Peyer's patch (tissue), 4 donors: ENCODE data around the gene GLI2. TPM values are rescaled to one million over a fixed set of nuclear protein-coding genes. Genes with fewer than 3 reads are reported as not detected.
A peak's percentile ranks its signal among the peaks of the same experiment; 100 is the strongest.

Experiments
- DNase-seq, 3 donors: peaks; one replicate each; pipeline ENCODE4 v3.0.0-alpha.2; 2017 to 2019
- H3K27ac ChIP-seq, 4 donors: fragments of 200-600 bp; sonication (generic); one replicate each; pipeline ENCODE4 v1.5.1; 2016 to 2019
- H3K27me3 ChIP-seq, 2 donors: fragments of 200-600 bp; sonication (generic); one replicate each; pipeline ENCODE4 v1.5.1; 2019
- H3K36me3 ChIP-seq, 3 donors: fragments of 200-600 bp; sonication (generic); one replicate each; pipeline ENCODE4 v1.5.1; 2016 to 2019
- H3K4me1 ChIP-seq, 4 donors: fragments of 200-600 bp; sonication (generic); one replicate each; pipeline ENCODE4 v1.5.1; 2016 to 2019
- H3K4me3 ChIP-seq, 4 donors: fragments of 200-600 bp; sonication (generic); 1 replicate in 3 of 4; 2 replicates in 1 of 4; pipeline ENCODE4 v1.5.1; 2016 to 2019; ENCODE audit warnings: mild to moderate bottlenecking in 1 of 4
- H3K9me3 ChIP-seq, 4 donors: fragments of 200-600 bp; sonication (generic); one replicate each; pipeline ENCODE4 v1.5.1; 2016 to 2019; ENCODE audit warnings: mild to moderate bottlenecking in 1 of 4
- CTCF ChIP-seq, 6 experiments: fragments of 450-650 bp in 4 of 6; fragments of 200-600 bp in 2 of 6; sonication (generic) in 1 of 6; IDR thresholded peaks; one replicate each; pipeline ENCODE4 v1.5.1; 2017 to 2019; ENCODE audit warnings: antibody characterized with exemption in 6 of 6, mild to moderate bottlenecking in 3 of 6, moderate library complexity in 1 of 6
- POLR2A ChIP-seq, 2 donors: fragments of 450-650 bp; IDR thresholded peaks; one replicate each; pipeline ENCODE4 v1.5.1; 2017; ENCODE audit warnings: antibody characterized with exemption in 2 of 2, mild to moderate bottlenecking in 2 of 2, moderate library complexity in 2 of 2
- total RNA-seq, 4 donors: library from RNA; depleted of rRNA; stranded (reverse); fragments of >200 nt; gene quantifications; one replicate each; pipeline ENCODE4 v1.1.0, GENCODE V29; 2016

GLI2 gene
- total RNA-seq, 4 donors from 2014 or later, result 0.18 to 5.8 (median 0.94) TPM

GRCh38 chr2:120743657-120744056 is 8.0 kb downstream of the GLI2 start:
- no peak for TF ChIP-seq CTCF (IDR thresholded peaks at IDR 0.05)
- no peak for TF ChIP-seq POLR2A (IDR thresholded peaks at IDR 0.05)
- H3K9me3 ChIP-seq, result no peaks in the 10 kb centered on the region
- no peaks in the 10 kb centered on the region for H3K36me3 ChIP-seq
- no peak overlapping the region for H3K27ac ChIP-seq
- H3K27me3 ChIP-seq, result no peaks in the 10 kb centered on the region
- no peak overlapping the region for H3K4me3 ChIP-seq
- peak in 2 of 3 donors; percentile 9 to 14 for DNase-seq
- no peaks in the 10 kb centered on the region for H3K4me1 ChIP-seq

- TF ChIP-seq CTCF (IDR thresholded peaks at IDR 0.05) (no peak), POLR2A (IDR thresholded peaks at IDR 0.05) (no peak)
- no peaks in the 10 kb centered on the region for H3K36me3 ChIP-seq
- no peak for DNase-seq
- no peak overlapping the region for H3K4me3 ChIP-seq
- no peaks in the 10 kb centered on the region for H3K4me1 ChIP-seq
- H3K27ac ChIP-seq, result no peak overlapping the region
- H3K9me3 ChIP-seq, result no peaks in the 10 kb centered on the region
- no peaks in the 10 kb centered on the region for H3K27me3 ChIP-seq
These were observed 9.1 kb downstream of the GLI2 start for GRCh38 chr2:120744817-120745216.

GRCh38 chr2:120745420-120746111 is 9.9 kb downstream of the GLI2 start:
- H3K27me3 ChIP-seq, result no peaks in the 10 kb centered on the region
- DNase-seq, result no peak

GRCh38 chr2:120746144-120746543 is 10.5 kb downstream of the GLI2 start:
- no peak for DNase-seq
- H3K27ac ChIP-seq, result no peak overlapping the region
- no peaks in the 10 kb centered on the region for H3K9me3 ChIP-seq
- H3K36me3 ChIP-seq, result no peaks in the 10 kb centered on the region
- H3K27me3 ChIP-seq, result no peaks in the 10 kb centered on the region
- no peak overlapping the region for H3K4me3 ChIP-seq
- no peaks in the 10 kb centered on the region for H3K4me1 ChIP-seq
- TF ChIP-seq POLR2A (IDR thresholded peaks at IDR 0.05), result no peak
- TF ChIP-seq CTCF (IDR thresholded peaks at IDR 0.05), result no peak

More at GRCh38 chr2:120745420-120746111, 9.9 kb downstream of the GLI2 start:
- no peak overlapping the region for H3K4me3 ChIP-seq
- H3K9me3 ChIP-seq, result no peaks in the 10 kb centered on the region
- no peak overlapping the region for H3K27ac ChIP-seq
- TF ChIP-seq POLR2A (IDR thresholded peaks at IDR 0.05), result no peak
- TF ChIP-seq CTCF (IDR thresholded peaks at IDR 0.05), result no peak
- H3K4me1 ChIP-seq, result no peaks in the 10 kb centered on the region
- H3K36me3 ChIP-seq, result no peaks in the 10 kb centered on the region

GRCh38 chr2:120747281-120747680 is 11.6 kb downstream of the GLI2 start:
- Histone ChIP-seq H3K4me3 (no peak overlapping the region), H3K27ac (no peak overlapping the region), H3K4me1 (no peaks in the 10 kb centered on the region), H3K27me3 (no peaks in the 10 kb centered on the region), H3K36me3 (no peaks in the 10 kb centered on the region), H3K9me3 (no peaks in the 10 kb centered on the region)
- TF ChIP-seq CTCF (IDR thresholded peaks at IDR 0.05) (no peak), POLR2A (IDR thresholded peaks at IDR 0.05) (no peak)
- DNase-seq, result no peak
